ENCODE data around the gene ZNF536. TPM values are rescaled to one million over a fixed set of nuclear protein-coding genes. Genes with fewer than 3 reads are reported as not detected.

ZNF536 gene
- total and polyA plus RNA-seq, 2 of the 4 experiments (the other 2 are of a cell fraction), result not detected

- Histone ChIP-seq H2AFZ (replicated peaks; ENCODE audit: low read length, poor library complexity) (no peak overlapping the region), H3K9me3 (ENCODE audit: control insufficient read depth, insufficient read depth, low read length) (peaks cover 9% of the 10 kb centered on the region; the same call in 1 of the 2 replicates), H2AK9ac (replicated peaks; ENCODE audit: low read depth, low read length, poor library complexity) (no peak overlapping the region), H3K4me3 (ENCODE audit: insufficient read depth, low read depth, low read length) (no peak overlapping the region), H4K91ac (ENCODE audit: insufficient read depth, low read depth, low read length) (no peak overlapping the region), H3K9ac (ENCODE audit: low read depth, low read length) (no peak overlapping the region), H2BK120ac (ENCODE audit: low read depth, low read length) (no peak overlapping the region), H2BK15ac (ENCODE audit: low read depth, low read length) (no peak overlapping the region), H4K5ac (ENCODE audit: low read depth, low read length) (no peak overlapping the region), H3K18ac (ENCODE audit: low read depth, low read length) (no peak overlapping the region), H2AK5ac (ENCODE audit: low read depth, low read length) (no peak overlapping the region), H4K20me1 (ENCODE audit: insufficient read depth, low read length) (no peaks in the 10 kb centered on the region), H3K79me1 (ENCODE audit: low read depth in 1 of 2, low read length in 2 of 2) (no peaks in the 10 kb centered on the region), H3K36me3 (ENCODE audit: control insufficient read depth, insufficient read depth, low read length) (no peaks in the 10 kb centered on the region), H3K27ac (ENCODE audit: insufficient read depth, low read length) (no peak overlapping the region), H3K9me1 (ENCODE audit: insufficient read depth, low read length) (no peaks in the 10 kb centered on the region), H3K27me3 (ENCODE audit: control insufficient read depth, insufficient read depth, low read length) (no peaks in the 10 kb centered on the region), H3K23ac (ENCODE audit: low read depth, low read length) (no peak overlapping the region), H3K4me1 (ENCODE audit: control insufficient read depth, insufficient read depth, low read length) (no peaks in the 10 kb centered on the region), H3K14ac (replicated peaks; ENCODE audit: low read depth, low read length) (no peak overlapping the region), H3K4me2 (ENCODE audit: low read depth, low read length) (no peak overlapping the region), H4K8ac (ENCODE audit: low read depth in 2 of 2, low read length in 2 of 2) (no peak overlapping the region), H3K4ac (ENCODE audit: low read depth, low read length) (no peak overlapping the region), H3K56ac (ENCODE audit: extremely low read depth, insufficient read depth, low read length) (no peak overlapping the region), H2BK5ac (ENCODE audit: low read depth, low read length, poor library complexity, severe bottlenecking) (no peak overlapping the region), H2BK20ac (ENCODE audit: low read depth, low read length) (no peak overlapping the region)
- ATAC-seq (ENCODE audit: low read depth) (no peak), DNase-seq (no peak)
- in situ Hi-C loops (cut with MboI; ENCODE audit: low sequenced_read_pairs), result no loop called here
- intact Hi-C loops (cut with micrococcal nuclease), result no loop called here
- CTCF ChIA-PET, result no interaction called here
- no TSS peak for BruUV-seq (replicated peaks)
- dilution Hi-C loops (cut with HindIII; ENCODE audit: low sequenced_read_pairs, unreplicated experiment), result no loop called here
- no peak for TF ChIP-seq NFE2L2 (IDR thresholded peaks at IDR 0.05; ENCODE audit: low read depth, low read length)
- TF ChIP-seq MAZ (IDR thresholded peaks at IDR 0.05; ENCODE audit: borderline replicate concordance, low read depth, low read length), result no peak
- TF ChIP-seq MAFK (IDR thresholded peaks at IDR 0.05; ENCODE audit: low read depth, low read length), result peak; percentile 96
- no peak for TF ChIP-seq RCOR1 (IDR thresholded peaks at IDR 0.05; ENCODE audit: insufficient replicate concordance, low read length)
- 100% methylated on average over 1 of the region's 8 CpGs; no CpG with 5 or more reads in 1 of the 2 experiments for WGBS, 2 experiments (ENCODE audit: extremely low coverage in 2 of 2, insufficient read length in 1 of 2)
- POLR2A ChIA-PET (ENCODE audit: unreplicated experiment), result no interaction called here
Measured at GRCh38 chr19:30528919-30529318, 156.7 kb downstream of the ZNF536 start.

All from IMR-90 (cell line).